ENCODE data around the gene F2RL1. TPM values are rescaled to one million over a fixed set of nuclear protein-coding genes. Genes with fewer than 3 reads are reported as not detected.
A peak's percentile ranks its signal among the peaks of the same experiment; 100 is the strongest.

The F2RL1 gene
- total and polyA plus RNA-seq, 2 of the 13 experiments (the other 11 are each of a cell fraction or from before 2014, with no cell fraction given) = 9.9 to 23.0 TPM

DNA sequence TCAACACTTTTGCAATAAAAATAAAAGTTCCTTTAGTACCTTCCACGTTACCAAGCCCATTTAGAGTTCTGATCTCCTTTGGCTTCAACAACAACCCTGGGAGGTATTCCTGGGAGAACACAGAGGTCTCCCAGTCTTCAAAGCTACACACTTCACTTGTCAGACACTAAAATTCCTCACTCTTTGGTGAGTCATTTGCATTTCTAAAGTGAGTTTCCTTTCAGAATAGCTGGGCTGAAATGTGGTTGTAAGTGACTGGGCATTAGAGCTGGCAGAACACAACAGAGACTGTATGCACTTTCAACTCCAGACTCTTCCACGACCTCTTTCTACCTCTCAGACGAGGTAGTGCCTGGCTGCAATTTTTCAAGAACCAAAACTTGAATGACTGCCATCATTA lies 11.5 kb upstream of the F2RL1 start:
- intact Hi-C loops (cut with micrococcal nuclease; ENCODE audit: unreplicated experiment) (loop anchor here (2.0 kb wide), 1 partner anchor 16 kb away; no protein-coding TSS in a partner anchor), in situ Hi-C loops (cut with HindIII; ENCODE audit: extremely low pct_ligation_motif_present, low pct_unique_long_range_greater_than_20kb) (no loop called here)
- no peaks in the 10 kb centered on the region for H3K36me3 ChIP-seq (replicated peaks in 1 of 2; ENCODE audit: control insufficient read depth in 1 of 2, insufficient read depth in 2 of 2, low read length in 2 of 2)
- H3K9ac ChIP-seq (ENCODE audit: insufficient read depth, low read depth, low read length) = no peak overlapping the region
- H3K79me2 ChIP-seq (ENCODE audit: insufficient read depth, low read length) = no peaks in the 10 kb centered on the region
- H3K4me2 ChIP-seq (ENCODE audit: low read depth, low read length) = no peak overlapping the region
- H4K20me1 ChIP-seq (ENCODE audit: insufficient read depth, low read length) = no peaks in the 10 kb centered on the region
- ChIA-PET POLR2A (interaction anchor here (1.6 to 4.6 kb wide), 4 partner anchors 9 to 17 kb away, joined by 6 to 48 read pairs (median 28); partner anchors contain the start of gene F2RL1), CTCF (ENCODE audit: low intra/inter-chr PET ratio, low total read pairs) (no interaction called here)
- no peak for ATAC-seq
- H3K27ac ChIP-seq (ENCODE audit: extremely low read length, insufficient read depth, low read length) = no peak overlapping the region
- H3K4me3 ChIP-seq (replicated peaks in 1 of 3; ENCODE audit: insufficient read depth in 1 of 3, low read depth in 2 of 3, low read length in 3 of 3) = no peak overlapping the region
- no peaks in the 10 kb centered on the region for H3K9me3 ChIP-seq (ENCODE audit: low read length)
- H3K4me1 ChIP-seq (ENCODE audit: insufficient read depth, low read length) = peaks cover 29% of the 10 kb centered on the region
- no peak for TF ChIP-seq TOPORS (CRISPR knock-in tag; IDR thresholded peaks at IDR 0.05)
- no peak for TF ChIP-seq ELF1 (CRISPR knock-in tag; IDR thresholded peaks at IDR 0.05)
- no peak for TF ChIP-seq ZSCAN25 (CRISPR knock-in tag; IDR thresholded peaks at IDR 0.05)
- no peak for TF ChIP-seq SRSF4 (IDR thresholded peaks at IDR 0.05; ENCODE audit: low read depth, low read length, poor library complexity, severe bottlenecking)
- TF ChIP-seq NCOA1 (CRISPR knock-in tag; IDR thresholded peaks at IDR 0.05) = no peak
- TF ChIP-seq, protein P1, sequence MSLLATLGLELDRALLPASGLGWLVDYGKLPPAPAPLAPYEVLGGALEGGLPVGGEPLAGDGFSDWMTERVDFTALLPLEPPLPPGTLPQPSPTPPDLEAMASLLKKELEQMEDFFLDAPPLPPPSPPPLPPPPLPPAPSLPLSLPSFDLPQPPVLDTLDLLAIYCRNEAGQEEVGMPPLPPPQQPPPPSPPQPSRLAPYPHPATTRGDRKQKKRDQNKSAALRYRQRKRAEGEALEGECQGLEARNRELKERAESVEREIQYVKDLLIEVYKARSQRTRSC (CRISPR knock-in tag; IDR thresholded peaks at IDR 0.05; ENCODE audit: low read depth) = no peak
- TF ChIP-seq NR1H2 (CRISPR knock-in tag; IDR thresholded peaks at IDR 0.05; ENCODE audit: borderline replicate concordance, low read depth) = no peak
- TF ChIP-seq KDM1A (CRISPR knock-in tag; IDR thresholded peaks at IDR 0.05) = no peak
- TF ChIP-seq, protein P2, sequence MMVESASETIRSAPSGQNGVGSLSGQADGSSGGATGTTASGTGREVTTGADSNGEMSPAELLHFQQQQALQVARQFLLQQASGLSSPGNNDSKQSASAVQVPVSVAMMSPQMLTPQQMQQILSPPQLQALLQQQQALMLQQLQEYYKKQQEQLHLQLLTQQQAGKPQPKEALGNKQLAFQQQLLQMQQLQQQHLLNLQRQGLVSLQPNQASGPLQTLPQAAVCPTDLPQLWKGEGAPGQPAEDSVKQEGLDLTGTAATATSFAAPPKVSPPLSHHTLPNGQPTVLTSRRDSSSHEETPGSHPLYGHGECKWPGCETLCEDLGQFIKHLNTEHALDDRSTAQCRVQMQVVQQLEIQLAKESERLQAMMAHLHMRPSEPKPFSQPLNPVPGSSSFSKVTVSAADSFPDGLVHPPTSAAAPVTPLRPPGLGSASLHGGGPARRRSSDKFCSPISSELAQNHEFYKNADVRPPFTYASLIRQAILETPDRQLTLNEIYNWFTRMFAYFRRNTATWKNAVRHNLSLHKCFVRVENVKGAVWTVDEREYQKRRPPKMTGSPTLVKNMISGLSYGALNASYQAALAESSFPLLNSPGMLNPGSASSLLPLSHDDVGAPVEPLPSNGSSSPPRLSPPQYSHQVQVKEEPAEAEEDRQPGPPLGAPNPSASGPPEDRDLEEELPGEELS (CRISPR knock-in tag; IDR thresholded peaks at IDR 0.05) = no peak
- TF ChIP-seq ZFP36 (IDR thresholded peaks at IDR 0.05; ENCODE audit: borderline replicate concordance, low read depth, low read length, partially characterized antibody) = no peak
- no TSS peak for BruUV-seq (replicated peaks)
- H2AFZ ChIP-seq (ENCODE audit: low read length) = no peak overlapping the region
- no peak for FAIRE-seq
- DNase-seq (ENCODE audit: low spot score) = peak; percentile 36
- 2% methylated on average over 3 of the region's 3 CpGs for WGBS (ENCODE audit: low lambda C conversion rate)
- H3K27me3 ChIP-seq (ENCODE audit: control insufficient read depth in 1 of 2, insufficient read depth in 2 of 2, low read length in 2 of 2) = peaks cover 2 to 4% of the 10 kb centered on the region in 2 experiments; a peak in 1 of 5 replicates

Data from HepG2 (cell line).